ENCODE results near the gene CHRNA3.
A peak's percentile ranks its signal among the peaks of the same experiment; 100 is the strongest.

CHRNA3 gene

GRCh38 chr15:78567531-78567930, 53.3 kb downstream of the CHRNA3 start (continued):
- TF ChIP-seq ZNF692 (tag by site-specific recombination; IDR thresholded peaks at IDR 0.05) (peak; percentile 54; the same call in 1 of the 2 replicates), SP7 (tag by site-specific recombination; IDR thresholded peaks at IDR 0.05) (0 out of 2 replicates have a peak, but pooled peaks have one; percentile 17), GLI4 (tag by site-specific recombination; IDR thresholded peaks at IDR 0.05) (no peak), ZSCAN30 (tag by site-specific recombination; IDR thresholded peaks at IDR 0.05) (no peak), ZNF350 (tag by site-specific recombination; IDR thresholded peaks at IDR 0.05) (no peak), MZF1 (tag by site-specific recombination; IDR thresholded peaks at IDR 0.05; ENCODE audit: borderline replicate concordance) (no peak), ZNF544 (tag by site-specific recombination; IDR thresholded peaks at IDR 0.05) (no peak), ZNF146 (tag by site-specific recombination; IDR thresholded peaks at IDR 0.05) (no peak), OVOL3 (tag by site-specific recombination; IDR thresholded peaks at IDR 0.05) (no peak), ZNF48 (tag by site-specific recombination; IDR thresholded peaks at IDR 0.05) (no peak), KLF7 (tag by site-specific recombination; IDR thresholded peaks at IDR 0.05; ENCODE audit: borderline replicate concordance) (no peak), ZNF560 (tag by site-specific recombination; IDR thresholded peaks at IDR 0.05; ENCODE audit: borderline replicate concordance) (no peak), GFI1B (tag by site-specific recombination; IDR thresholded peaks at IDR 0.05) (no peak), TCF7L2 (IDR thresholded peaks at IDR 0.05; ENCODE audit: borderline replicate concordance, low read depth, low read length) (no peak), OSR2 (tag by site-specific recombination; IDR thresholded peaks at IDR 0.05) (peak; percentile 63), GLIS2 (tag by site-specific recombination; IDR thresholded peaks at IDR 0.05) (no peak), ZBTB10 (tag by site-specific recombination; IDR thresholded peaks at IDR 0.05) (no peak), SALL2 (tag by site-specific recombination; IDR thresholded peaks at IDR 0.05; ENCODE audit: borderline replicate concordance) (no peak), MYNN (tag by site-specific recombination; IDR thresholded peaks at IDR 0.05; ENCODE audit: borderline replicate concordance) (no peak), ZNF555 (tag by site-specific recombination; conservative IDR thresholded peaks at IDR 0.05) (no peak), ZNF473 (tag by site-specific recombination; IDR thresholded peaks at IDR 0.05) (no peak), ZNF785 (tag by site-specific recombination; IDR thresholded peaks at IDR 0.05) (no peak), ZNF18 (tag by site-specific recombination; IDR thresholded peaks at IDR 0.05) (no peak), ZNF513 (tag by site-specific recombination; IDR thresholded peaks at IDR 0.05) (no peak), ZNF707 (tag by site-specific recombination; IDR thresholded peaks at IDR 0.05) (no peak), REPIN1 (tag by site-specific recombination; IDR thresholded peaks at IDR 0.05; ENCODE audit: low read depth) (no peak), ZNF426 (tag by site-specific recombination; IDR thresholded peaks at IDR 0.05) (no peak), ZNF501 (tag by site-specific recombination; IDR thresholded peaks at IDR 0.05) (no peak), ZBTB8A (tag by site-specific recombination; IDR thresholded peaks at IDR 0.05) (no peak), ZNF658 (tag by site-specific recombination; IDR thresholded peaks at IDR 0.05) (no peak), ZNF610 (tag by site-specific recombination; IDR thresholded peaks at IDR 0.05; ENCODE audit: borderline replicate concordance) (no peak), ZNF530 (tag by site-specific recombination; IDR thresholded peaks at IDR 0.05; ENCODE audit: low read depth) (no peak), ZSCAN16 (tag by site-specific recombination; IDR thresholded peaks at IDR 0.05) (no peak), ZFP41 (tag by site-specific recombination; IDR thresholded peaks at IDR 0.05; ENCODE audit: borderline replicate concordance) (no peak), ZNF529 (tag by site-specific recombination; IDR thresholded peaks at IDR 0.05; ENCODE audit: insufficient replicate concordance) (no peak), ZNF391 (tag by site-specific recombination; IDR thresholded peaks at IDR 0.05; ENCODE audit: borderline replicate concordance, low read depth) (no peak), ZNF174 (tag by site-specific recombination; IDR thresholded peaks at IDR 0.05) (no peak)
